HG02852 (cell line): ENCODE measurements around the gene RCE1.
A peak's percentile ranks its signal among the peaks of the same experiment; 100 is the strongest.

Experiments
- ATAC-seq: cut with Tn5 transposase; IDR thresholded peaks from one replicate; pipeline ENCODE4 v1.9.1; 2021; ENCODE audit warnings: mild to moderate bottlenecking, moderate library complexity; ENCODE audit not compliant: unreplicated experiment

Gene RCE1

DNA sequence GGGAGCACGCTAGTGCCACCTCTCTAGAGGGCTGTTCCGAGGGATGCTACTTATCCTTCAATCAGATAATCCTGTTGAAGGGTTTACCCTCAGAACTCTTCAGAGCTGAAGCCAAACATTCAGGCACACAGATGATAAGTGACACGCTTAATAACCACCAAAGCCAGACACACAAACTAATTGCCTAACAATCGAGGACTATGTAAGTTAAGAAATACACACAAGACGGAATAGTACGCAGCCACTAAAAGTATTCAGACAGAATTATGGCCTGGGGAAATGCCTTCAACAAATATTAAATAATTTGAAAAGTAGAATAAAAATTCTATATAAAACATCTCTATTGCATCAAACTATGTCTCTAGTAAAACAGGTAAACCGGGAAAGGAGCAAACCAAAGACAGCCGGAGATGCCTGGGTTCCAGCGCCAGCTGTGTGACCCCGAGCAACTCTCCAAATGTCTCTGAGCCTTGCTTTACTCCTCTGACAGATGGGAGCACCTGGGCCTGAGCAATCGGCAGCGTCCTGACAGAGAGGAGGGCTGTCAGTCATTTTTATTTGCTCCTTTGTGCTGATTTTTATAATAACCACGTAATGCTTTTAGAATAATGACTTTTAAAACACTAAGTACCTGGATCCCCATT is 25.0 kb downstream of the RCE1 start:
- ATAC-seq, result no peak

GRCh38 chr11:66868726-66869566 is 25.7 kb downstream of the RCE1 start:
- ATAC-seq, result peak; percentile 73

DNA sequence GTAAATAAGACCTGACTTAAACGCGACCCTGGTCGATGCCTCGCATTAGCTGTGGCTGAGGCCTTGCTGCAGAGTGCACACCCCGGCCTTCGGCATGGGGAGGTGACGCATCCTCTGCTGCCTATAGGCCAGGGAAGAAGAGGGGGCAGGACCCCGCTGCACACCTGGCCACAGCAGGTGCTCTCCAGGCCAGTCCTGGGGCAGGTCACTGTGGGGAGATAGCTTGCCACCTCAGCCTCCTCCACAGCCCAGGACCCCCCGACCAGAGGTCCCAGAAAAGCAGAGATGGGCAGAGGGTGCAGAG is 26.3 kb downstream of the RCE1 start:
- ATAC-seq, result no peak

- ATAC-seq, result no peak
Observed at GRCh38 chr11:66870131-66870530, 26.9 kb downstream of the RCE1 start.

GRCh38 chr11:66870616-66871520 is 27.6 kb downstream of the RCE1 start:
- no peak for ATAC-seq

DNA sequence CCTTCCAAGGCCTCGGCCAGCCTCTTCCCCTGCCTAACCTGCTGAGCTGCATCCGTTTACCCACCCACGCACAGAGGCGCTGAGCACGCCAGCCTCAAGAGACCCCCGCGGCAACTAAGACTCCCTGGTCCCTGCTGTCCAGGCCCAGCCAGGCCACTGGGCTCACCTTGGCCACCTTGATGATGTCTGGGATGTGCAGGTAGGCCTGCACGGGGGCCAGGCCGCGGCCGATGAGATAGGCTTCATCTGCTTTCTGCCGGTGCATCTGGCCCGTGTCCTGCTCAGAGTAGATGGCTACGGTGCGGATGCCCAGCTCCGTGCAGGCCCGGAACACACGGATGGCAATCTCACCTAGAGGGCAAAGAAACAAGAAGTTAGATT is 28.3 kb downstream of the RCE1 start:
- no peak for ATAC-seq

DNA sequence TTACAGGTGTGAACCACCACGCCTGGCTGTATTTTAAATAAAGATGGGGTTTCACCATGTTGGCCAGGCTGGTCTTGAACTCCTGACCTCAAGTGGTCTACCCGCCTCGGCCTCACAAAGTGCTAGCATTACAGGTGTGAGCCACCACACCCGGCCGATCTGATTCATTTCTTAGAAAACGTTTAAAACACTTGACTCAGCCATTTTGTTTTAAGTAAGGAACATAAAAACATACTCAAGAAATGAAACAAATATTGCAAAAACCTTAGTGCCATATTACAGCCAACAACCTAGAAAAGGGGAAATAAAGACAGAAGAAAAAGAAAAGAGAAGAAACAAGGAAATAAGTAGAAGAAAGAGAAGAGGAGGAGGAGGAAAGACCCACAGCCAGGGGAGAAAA is 31.0 kb downstream of the RCE1 start:
- no peak for ATAC-seq

GRCh38 chr11:66875378-66875777 is 32.1 kb downstream of the RCE1 start:
- ATAC-seq, result no peak

DNA sequence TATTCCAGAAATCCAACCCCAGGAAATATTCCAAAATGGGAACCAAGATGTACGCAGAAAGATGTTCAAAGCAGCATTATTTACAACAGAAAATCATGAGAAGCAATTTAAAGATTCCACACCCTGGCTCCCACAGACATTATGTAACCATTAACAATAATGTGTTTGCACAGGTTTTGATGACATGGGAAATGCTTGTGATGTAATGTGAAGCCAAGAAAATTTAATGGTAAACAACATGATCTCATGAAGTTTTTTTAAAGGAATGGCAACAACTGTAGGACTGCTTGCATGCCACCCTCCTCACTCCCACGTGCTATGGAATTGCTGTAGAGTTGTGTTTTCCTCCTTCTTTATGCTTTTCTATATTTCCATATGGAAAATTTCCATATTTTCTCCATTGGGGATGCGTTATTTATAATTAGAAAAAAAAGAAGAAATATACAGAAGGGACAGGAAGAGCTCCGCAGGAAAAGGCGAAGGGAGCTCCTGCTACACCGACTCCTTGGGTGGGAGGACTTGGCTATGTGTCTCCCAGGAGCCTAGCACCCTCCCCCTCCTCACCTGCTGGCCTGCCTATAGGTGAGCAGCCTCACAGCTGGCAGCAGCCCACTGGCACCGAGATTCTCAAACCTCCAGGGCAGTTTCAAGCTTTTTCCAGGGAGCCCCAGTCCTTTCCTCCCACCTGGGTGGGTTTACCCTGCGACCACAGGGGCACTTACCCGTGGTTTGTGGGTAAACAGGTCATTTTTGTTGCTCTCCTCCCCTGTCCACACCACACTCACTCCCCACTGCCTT is 34.5 kb downstream of the RCE1 start:
- ATAC-seq, result no peak

DNA sequence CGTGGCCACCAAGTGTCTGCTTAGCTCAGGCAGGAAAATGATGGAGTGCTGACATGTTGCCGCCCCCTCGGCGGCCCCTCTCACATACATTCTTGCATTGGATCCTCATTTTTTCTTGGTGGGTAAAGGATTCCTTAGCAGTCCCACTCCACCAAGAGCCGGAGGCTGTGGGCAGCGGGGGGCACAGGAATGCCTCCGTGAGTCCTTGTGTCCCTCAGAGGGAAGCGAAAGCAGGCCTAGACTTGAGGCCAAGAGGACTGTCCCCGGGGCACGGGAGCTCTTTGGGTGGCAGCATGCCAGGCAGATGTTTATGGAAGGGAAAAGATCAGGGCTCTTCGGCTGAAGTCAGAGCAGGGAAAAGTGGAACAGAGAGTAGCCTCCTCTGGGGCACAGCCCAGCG is 35.2 kb downstream of the RCE1 start:
- ATAC-seq, result no peak

- no peak for ATAC-seq
Observed at GRCh38 chr11:66879000-66879399, 35.8 kb downstream of the RCE1 start.

DNA sequence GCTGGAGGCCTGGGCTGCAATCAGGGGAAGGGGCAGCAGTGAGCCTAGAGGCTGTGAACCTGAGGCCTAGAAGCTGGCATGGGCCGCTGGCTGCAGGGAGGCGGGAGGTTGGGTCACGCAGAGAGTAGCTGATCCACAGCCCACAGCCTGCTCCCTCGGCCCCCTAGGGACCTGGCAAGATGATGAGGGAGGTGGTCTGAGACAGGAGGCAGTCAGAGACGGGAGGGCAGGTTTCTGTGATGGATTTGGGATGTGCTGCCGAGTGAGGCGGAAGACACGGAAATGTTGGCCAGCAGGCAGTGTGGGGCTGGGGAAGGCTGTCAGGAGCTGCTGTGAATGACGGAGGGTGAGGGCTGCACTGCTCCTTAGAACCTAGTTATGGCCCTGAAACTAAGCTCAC is 36.3 kb downstream of the RCE1 start:
- no peak for ATAC-seq

DNA sequence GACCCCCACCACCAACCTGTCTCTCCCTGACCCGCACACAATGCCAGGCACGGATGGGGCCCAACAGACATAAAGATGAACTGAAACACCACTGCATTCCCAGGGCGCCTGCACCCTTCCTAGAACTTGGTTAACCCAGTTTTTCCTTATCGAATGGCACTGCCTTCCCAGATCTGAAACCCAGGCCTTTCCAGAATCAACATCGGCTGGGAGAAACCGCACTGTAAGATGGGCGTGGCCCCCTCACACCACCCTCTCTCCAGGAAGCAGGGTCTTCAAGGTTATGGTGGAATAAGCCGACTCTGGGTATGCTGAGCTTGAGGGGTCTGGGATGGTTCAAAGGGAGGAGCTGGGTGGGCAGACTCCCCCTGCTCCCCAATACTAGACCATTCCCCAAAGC is 36.8 kb downstream of the RCE1 start:
- no peak for ATAC-seq

GRCh38 chr11:66880496-66881450 is 37.5 kb downstream of the RCE1 start:
- ATAC-seq, result no peak

DNA sequence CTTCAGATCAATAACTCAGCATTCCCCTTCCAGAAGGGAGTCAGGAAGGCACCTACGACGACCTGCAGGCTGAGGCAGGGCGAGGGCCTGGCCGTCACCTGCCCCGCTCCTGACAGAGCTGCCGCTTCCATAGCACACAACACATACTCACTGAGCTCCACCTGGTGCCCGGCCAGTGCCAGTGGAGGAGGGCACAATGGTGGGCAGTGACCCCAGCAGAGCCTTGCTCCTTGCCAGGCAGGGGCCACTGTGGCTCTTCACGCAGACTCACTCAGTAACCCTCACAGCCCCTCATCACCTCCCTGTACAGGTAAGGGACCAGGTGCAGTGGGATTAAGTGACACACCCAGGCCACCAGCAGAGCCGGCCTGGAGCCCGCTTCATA is 38.2 kb downstream of the RCE1 start:
- ATAC-seq, result no peak

GRCh38 chr11:66881927-66882452 is 38.7 kb downstream of the RCE1 start:
- ATAC-seq, result no peak

DNA sequence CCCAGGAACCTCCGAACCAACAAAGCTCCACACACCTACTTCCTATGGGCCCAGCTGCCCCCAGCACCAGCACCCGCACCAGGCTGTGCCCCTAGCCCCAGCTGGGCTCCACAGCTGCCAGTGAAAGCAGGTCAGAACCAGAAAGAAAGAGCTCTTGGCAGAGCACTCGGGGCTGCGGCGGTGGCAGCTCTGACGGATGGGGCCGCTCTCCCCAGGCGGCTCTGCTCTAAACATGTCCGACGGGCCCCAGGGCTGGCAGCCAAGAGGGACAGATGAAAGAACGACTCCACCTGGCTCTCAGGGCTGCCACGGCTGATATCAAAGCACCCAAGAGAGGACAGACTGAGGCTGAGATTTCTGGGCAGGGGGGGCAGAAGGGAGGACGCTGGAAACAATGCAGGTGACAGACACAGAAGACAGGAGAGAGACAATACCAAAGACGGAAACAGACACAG is 39.3 kb downstream of the RCE1 start:
- ATAC-seq, result no peak

DNA sequence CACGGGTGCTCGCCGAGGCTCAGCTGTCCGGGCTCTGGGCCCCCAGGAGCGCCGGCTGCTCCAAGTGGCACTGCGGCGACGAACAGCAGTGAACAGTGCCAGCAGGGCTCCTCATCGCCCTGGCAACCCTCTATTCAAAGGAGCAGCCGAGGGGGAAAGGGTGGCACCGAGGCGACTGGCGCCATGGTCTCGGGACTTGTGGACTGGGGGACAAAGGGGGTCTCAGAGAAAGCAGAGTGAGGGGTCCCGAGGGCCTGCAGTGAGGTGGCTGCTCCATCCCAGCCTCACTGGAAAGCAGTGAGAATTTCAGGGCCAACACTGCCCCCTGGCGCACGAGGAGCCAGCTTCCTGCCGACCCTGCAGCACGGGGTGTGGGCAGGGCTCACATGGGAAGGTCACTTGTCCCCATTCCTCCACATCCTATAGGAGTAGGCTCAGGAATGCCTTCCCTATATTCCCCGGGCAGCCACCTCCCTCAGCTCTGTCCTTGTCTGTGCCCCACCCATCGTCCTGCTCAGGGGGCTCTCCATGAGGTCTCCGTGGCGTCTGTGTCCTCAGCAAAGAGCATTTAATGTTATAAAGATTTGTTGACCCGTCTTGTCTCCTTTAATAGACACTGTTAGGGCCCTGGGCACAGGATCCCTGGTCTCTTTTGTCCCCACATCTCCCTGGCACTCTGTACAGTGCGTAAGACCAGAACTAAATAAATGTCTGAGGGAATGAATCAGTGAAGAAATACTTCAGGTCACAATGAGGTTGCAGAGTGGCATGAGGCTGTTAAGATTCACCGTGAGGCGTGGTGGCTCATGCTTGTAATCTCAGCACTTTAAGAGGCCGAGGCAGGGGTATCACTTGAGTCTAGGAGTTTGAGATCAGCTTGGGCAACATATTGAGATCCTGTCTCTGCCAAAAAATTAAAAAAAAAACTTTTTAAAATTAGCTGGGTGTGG is 40.0 kb downstream of the RCE1 start:
- no peak for ATAC-seq
